Stimulated activated CD4-positive, alpha-beta T cell treated with anti-CD3 and anti-CD28 coated beads, TNF-alpha, amount 100 ng/mL, for 1 hour (primary cell): ENCODE results near the gene C15orf62.

Source experiments
- DNase-seq, 3 donors: peaks; one replicate each; pipeline ENCODE4 v3.0.0-alpha.2; 2020; ENCODE audit warnings: low read depth in 3 of 3, low spot score in 1 of 3

Gene C15orf62, protein sequence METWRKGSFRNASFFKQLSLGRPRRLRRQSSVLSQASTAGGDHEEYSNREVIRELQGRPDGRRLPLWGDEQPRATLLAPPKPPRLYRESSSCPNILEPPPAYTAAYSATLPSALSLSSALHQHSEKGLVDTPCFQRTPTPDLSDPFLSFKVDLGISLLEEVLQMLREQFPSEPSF

DNA sequence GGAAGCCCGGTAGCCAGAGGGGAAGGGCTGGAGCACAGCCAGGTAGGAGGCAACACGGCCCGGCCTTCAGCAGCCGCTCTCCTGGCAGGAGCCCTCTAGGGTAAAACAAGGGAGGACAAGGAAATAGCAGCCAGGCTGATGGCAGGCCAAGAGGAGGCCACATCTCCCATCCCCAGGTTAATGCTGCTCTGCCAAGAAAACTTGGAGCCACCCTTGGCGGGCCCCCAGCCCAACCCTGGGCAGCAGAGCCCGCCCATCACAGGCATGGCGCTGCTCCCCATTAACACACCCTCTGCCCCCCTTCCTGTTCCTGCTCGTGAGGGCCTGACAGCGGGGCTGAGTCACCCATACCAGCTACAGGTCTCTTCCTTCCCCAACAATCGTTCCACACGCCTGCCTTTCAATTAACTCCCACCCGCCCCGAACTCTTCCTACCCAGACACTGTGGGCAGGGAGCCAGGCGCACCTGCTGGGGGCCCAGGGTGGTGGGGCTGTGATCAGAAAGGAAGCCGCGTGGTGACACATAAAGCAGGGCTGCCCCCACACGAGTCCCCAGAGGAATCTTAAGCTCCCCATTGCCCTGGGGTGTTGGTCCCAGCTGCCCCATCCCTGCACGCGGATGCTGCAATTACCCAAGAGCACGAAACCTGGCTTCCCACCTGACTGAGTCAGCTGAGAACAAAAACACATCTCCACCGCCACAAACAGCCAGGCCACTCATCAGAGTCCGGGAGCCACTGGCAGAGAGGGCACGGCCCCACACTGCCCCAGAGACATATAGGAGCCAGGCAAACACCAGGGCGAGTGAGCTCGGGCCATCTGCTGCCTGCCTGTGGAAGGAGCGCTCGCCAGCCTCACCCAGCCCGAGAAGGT lies at the start of gene C15orf62:
Gene C15orf62 (plus strand): TSS at position 707 of the 873 bp plus-strand sequence. CDS start 516 bp downstream, outside the sequence.
- DNase-seq, result peak in 1 of 3 donors; percentile 56

- no peak for DNase-seq
Observed at GRCh38 chr15:40721701-40722100, 48.1 kb upstream of the C15orf62 start.

DNA sequence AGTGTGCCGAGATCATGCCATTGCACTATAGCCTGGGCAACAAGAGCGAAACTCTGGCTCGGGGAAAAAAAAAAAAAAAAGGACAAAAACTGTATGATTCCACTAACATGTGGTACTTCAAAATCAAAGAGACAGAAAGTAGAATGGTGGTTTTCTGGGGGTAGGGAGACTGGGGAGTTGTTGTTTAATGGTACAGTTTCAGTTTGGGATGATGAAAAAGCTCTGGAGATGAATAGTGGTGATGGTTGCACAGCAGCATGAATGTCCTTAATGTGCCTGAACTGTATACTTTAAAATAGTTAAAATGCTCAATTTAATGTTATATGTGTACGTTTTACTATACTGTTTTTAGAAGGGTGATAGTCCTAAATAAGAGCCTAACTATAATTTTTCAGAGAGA lies 47.4 kb upstream of the C15orf62 start:
- DNase-seq, result no peak

DNA sequence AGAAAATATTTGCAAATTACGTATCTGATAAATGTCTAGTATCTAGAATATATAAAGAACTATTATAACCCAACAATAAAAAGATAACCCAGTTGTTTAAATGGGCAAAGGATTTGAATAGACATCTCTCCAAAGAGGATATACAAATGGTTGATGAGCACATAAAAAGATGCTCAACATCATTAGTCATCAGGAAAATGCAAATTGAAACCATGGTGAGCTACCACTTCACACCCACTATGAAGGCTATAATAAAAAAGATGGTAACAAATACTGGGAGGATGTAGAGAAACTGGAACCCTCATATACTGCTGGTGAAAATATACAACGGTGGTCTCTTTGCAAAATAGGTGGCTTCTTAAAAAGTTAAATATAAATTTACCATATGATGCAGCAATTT lies 46.8 kb upstream of the C15orf62 start:
- DNase-seq, result no peak

DNA sequence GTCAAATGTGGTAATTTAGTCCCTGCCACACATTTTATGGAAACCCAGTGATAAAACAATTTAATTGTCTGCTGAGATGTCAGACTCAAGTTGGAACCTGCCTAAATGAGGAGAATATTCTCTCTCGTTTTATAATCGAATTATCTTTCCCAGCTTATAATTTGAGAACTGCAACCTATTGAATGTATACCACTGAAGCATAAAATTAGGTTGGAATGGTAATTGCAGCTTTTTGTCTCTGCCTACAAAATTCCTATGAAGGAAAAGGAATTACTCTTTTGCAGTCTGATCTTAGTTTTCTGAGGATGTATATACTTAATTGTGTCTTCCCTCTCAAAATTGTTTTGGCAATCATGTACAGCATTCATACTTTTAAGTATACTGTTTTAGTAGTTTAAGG lies 45.9 kb upstream of the C15orf62 start:
- no peak for DNase-seq

GRCh38 chr15:40731034-40731433 lies 38.7 kb upstream of the C15orf62 start:
- DNase-seq, result no peak

DNA sequence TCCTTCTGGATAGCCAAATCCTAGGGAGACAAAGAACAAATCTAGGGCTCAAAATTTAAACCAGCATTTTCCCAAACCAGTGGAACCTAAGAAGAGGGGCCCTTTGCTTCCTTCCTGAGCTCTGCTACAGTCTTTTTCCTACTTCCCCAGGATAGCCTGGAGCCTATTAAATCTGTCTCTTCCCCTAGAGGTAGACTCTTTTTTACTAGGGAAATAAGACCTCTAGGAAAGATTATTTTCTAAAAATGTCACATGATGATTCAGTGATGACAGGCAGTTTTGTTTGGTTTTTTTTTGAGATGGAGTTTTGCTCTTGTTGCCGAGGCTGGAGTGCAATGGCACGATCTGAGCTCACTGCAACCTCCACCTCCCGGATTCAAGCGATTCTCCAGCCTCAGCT lies 33.2 kb upstream of the C15orf62 start:
- no peak for DNase-seq

DNA sequence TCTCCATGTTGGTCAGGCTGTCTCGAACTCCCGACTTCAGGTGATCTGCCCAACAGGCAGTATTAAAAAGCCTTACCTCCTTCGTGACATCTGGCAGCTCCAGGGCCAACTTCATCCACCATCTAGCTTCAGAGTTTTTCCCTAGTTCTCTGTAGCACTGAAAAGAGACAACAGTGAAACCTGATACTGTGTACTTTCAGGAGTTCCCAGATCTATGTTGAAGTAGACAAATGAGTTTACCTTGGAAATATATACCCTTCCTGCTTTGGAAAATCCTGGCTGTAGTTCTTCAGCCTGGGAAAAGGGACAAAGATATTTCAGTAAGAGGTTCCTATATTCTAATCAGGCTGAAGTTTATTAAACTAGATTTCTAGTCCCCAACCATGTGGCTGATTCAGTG lies 32.7 kb upstream of the C15orf62 start:
- DNase-seq, result no peak

GRCh38 chr15:40739047-40739446 lies 30.7 kb upstream of the C15orf62 start:
- no peak for DNase-seq

DNA sequence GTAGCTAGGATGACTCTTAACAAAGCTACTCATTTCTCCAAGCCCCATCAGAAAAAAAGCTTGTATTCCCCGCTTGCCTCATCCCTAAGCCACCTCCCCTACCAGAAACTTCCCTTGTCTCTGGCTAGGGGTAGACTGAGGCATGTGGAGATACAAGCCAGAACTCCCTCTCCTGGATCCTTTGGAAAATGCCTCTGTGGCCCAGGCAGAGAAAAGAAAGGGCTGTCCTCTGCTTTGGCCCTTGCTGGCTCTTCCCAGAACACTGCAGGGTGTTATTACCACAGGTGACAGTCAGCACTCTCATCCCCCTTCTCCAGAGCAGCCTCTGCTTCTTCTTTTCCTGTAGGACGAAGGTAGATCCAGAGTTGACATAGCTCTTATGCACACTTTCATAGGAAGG lies 29.9 kb upstream of the C15orf62 start:
- no peak for DNase-seq

GRCh38 chr15:40743485-40743901 lies 26.3 kb upstream of the C15orf62 start:
- DNase-seq, result no peak

- no peak for DNase-seq
Observed at GRCh38 chr15:40743921-40744814, 25.6 kb upstream of the C15orf62 start.

GRCh38 chr15:40744815-40745152 lies 25.0 kb upstream of the C15orf62 start:
- DNase-seq, result no peak

DNA sequence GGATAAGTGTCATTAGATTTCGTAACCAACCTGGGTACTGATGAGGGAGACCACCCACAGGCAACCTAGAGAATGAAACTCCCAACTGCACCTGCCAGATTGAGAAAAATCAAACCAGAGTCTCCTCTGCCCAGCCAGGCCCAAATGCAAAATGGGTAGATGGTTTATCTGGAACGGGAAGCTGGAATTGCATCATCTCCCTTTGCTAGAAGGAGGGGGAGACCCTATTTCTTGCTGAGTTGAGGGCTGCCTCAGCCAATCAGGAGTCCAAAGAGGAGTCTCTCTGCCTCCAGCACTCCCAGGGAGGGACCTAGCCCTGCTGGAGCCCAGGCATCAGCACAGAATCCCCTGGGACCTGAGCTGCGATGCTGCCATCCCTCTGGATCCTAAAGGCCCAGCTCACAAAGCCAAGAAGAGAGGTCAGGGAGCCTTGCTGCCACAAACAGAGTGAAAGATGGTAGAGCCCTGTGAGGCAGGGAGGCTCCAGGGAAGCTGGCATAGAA lies 22.8 kb upstream of the C15orf62 start:
- no peak for DNase-seq

GRCh38 chr15:40747685-40748631 lies 21.8 kb upstream of the C15orf62 start:
- no peak for DNase-seq

DNA sequence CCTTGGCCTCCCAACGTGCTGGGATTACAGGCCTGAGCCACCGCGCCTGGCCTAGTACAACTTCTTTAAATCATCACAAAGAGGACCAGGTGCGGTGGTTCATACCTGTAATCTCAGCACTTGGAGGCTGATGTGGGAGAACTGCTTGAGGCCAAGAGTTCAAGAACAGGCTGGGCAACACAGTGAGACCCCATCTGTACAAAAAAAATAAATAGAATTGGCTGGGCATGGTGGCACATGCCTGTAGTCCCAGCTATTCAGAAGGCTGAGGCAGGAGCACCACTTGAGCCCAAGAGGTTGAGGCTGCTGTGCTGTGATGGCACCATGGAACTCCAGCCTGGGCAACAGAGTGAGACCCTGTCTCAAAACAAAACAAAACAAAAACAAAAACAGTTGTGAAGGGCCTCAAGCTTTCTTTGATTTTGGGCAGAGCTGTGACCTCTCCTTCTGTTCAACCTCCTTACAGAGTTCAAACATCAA lies 20.6 kb upstream of the C15orf62 start:
- DNase-seq, result no peak

- no peak for DNase-seq
Observed at GRCh38 chr15:40750885-40751284, 18.9 kb upstream of the C15orf62 start.

- no peak for DNase-seq
Observed at GRCh38 chr15:40751745-40752144, 18.0 kb upstream of the C15orf62 start.

DNA sequence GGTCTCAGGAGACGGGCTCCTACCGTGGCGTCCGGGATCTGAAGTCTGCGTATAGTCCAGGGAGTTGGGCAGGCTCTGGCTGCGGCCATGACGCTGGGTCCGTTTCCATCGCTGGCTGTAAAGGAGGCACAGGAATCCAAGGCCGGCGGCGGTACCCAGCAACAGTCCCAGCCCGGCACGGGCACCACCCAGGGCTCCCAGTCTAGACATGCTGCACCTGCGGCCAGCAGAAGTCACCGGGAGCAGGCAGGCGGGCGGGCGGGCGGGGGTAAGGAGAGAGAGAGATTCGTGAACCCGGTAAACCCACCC lies 15.3 kb upstream of the C15orf62 start:
- DNase-seq, result no peak
